Activated CD4-positive, alpha-beta T cell treated with anti-CD3 and anti-CD28 coated beads, Interleukin-2, amount 10 ng/mL, durations not matched to agents 7 days and 5 days (primary cell): ENCODE data around the gene SLC8A1. TPM values are rescaled to one million over a fixed set of nuclear protein-coding genes. Genes with fewer than 3 reads are reported as not detected.

ENCODE experiments used
- CTCF ChIA-PET: fragments of 350-600 bp; sonication (Branson Sonifier 250); formaldehyde crosslinking; loops from one replicate; lab custom pipeline; 2021; ENCODE audit warnings: antibody characterized with exemption; lab: Charles Lee
- POLR2A ChIA-PET: fragments of 350-600 bp; sonication (Branson Sonifier 250); formaldehyde crosslinking; loops from one replicate; lab custom pipeline; 2021; ENCODE audit warnings: antibody characterized with exemption; lab: Charles Lee
- DNase-seq: peaks from one replicate; pipeline ENCODE4 v3.0.0-alpha.2; 2020
- H3K27ac Mint-ChIP-seq: one replicate; pipeline ENCODE4 v1.8.0; 2021; ENCODE audit warnings: mild to moderate bottlenecking, moderate library complexity, mixed read lengths
- H3K27me3 Mint-ChIP-seq: one replicate; pipeline ENCODE4 v1.8.0; 2021; ENCODE audit warnings: mixed read lengths
- H3K36me3 Mint-ChIP-seq: one replicate; pipeline ENCODE4 v1.8.0; 2021; ENCODE audit warnings: low read depth, mixed read lengths
- H3K4me1 Mint-ChIP-seq: one replicate; pipeline ENCODE4 v1.8.0; 2021; ENCODE audit warnings: mixed read lengths
- H3K4me3 Mint-ChIP-seq: one replicate; pipeline ENCODE4 v1.8.0; 2021; ENCODE audit warnings: mild to moderate bottlenecking, moderate library complexity, mixed read lengths
- H3K9me3 Mint-ChIP-seq: one replicate; pipeline ENCODE4 v1.8.0; 2021; ENCODE audit warnings: mixed read lengths
- total RNA-seq, 2 experiments: library from RNA; stranded (reverse); gene quantifications; one replicate each; pipeline ENCODE4 v1.2.3, GENCODE V29; 2021

Gene SLC8A1
- total RNA-seq, 2 experiments from 2014 or later: 0.50 to 0.56 TPM

DNA sequence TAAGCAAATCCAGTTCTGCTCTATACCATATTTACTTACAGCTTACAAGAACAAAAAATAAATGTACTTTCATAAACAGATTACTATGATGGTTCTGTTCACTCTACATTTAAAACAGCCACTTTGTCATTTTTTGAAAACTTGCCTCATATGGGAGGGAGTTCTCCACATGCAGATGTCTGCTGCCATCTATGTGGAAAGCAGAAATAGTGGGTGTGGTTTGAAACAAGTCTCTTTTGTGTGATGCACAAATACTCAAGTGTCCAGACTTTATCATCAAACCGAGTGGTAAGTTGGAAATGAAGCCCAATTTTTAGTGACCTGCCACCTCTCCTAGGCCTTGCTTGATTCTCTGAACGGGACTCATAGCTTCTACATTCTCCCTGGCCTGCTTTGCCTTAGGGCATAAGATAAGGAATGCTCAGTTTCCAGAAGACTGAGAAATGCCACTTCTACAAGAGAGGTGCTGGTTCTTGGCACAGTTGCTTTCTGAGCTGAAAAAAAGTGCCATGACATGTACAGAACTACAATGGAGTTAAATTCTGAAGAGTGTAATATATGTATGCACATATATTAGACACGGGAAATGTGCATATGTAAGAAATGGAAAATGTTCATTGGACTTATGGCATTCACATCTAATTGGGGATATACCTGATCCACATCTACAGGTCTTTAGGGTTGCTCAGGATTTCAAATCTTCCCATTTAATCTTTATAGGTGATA is 221.0 kb downstream of the SLC8A1 start:
- ChIA-PET POLR2A (no interaction called here), CTCF (no interaction called here)
- Mint-ChIP-seq H3K27ac (no peak overlapping the region), H3K4me1 (no peaks in the 10 kb centered on the region), H3K36me3 (no peaks in the 10 kb centered on the region), H3K4me3 (no peak overlapping the region), H3K9me3 (no peaks in the 10 kb centered on the region), H3K27me3 (no peaks in the 10 kb centered on the region)
- no peak for DNase-seq

DNA sequence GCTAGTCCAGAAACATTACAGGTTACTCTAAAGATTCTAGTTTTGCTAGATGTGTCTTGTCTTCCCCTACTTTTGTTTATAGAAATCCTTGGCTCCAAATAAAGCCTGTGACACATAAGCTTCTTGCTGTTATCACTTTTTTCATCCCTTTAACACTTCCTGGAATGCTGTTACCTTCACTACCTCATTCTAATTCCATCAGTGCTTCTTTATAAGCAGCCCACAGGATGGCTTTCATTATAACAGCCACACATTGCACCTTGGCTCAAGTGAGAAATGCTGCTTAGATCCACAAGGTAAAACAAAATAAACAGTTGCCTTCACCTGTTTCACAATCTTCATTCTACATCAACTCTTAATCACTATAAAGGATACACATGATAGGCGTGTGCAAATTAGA is 221.7 kb downstream of the SLC8A1 start:
- Mint-ChIP-seq H3K36me3 (no peaks in the 10 kb centered on the region), H3K27ac (no peak overlapping the region), H3K4me3 (no peak overlapping the region), H3K4me1 (no peaks in the 10 kb centered on the region), H3K9me3 (no peaks in the 10 kb centered on the region), H3K27me3 (no peaks in the 10 kb centered on the region)
- ChIA-PET POLR2A (no interaction called here), CTCF (no interaction called here)
- DNase-seq: no peak

DNA sequence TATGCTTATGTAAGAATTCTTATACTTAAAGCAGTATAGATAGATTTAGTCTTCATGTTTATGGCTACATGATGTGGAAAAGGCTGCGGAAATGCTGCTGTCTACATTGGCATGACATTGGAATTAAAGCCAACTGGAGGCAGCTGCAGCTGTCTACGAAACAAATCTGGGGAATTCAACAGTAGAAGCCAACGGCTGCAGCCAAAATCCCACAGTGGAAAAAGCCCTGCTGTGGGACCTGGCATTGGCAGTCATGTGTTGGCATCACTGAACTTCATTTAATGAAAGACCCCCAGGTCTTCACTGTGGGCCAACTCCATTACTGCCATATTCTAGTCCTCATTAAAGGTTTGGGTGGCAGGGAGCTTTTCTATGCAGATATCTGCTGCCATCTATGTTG is 223.6 kb downstream of the SLC8A1 start:
- no peaks in the 10 kb centered on the region for H3K27me3 Mint-ChIP-seq
- H3K4me1 Mint-ChIP-seq: no peaks in the 10 kb centered on the region
- H3K9me3 Mint-ChIP-seq: no peaks in the 10 kb centered on the region
- ChIA-PET CTCF (no interaction called here), POLR2A (no interaction called here)
- DNase-seq: no peak
- no peaks in the 10 kb centered on the region for H3K36me3 Mint-ChIP-seq
- H3K4me3 Mint-ChIP-seq: no peak overlapping the region
- no peak overlapping the region for H3K27ac Mint-ChIP-seq

DNA sequence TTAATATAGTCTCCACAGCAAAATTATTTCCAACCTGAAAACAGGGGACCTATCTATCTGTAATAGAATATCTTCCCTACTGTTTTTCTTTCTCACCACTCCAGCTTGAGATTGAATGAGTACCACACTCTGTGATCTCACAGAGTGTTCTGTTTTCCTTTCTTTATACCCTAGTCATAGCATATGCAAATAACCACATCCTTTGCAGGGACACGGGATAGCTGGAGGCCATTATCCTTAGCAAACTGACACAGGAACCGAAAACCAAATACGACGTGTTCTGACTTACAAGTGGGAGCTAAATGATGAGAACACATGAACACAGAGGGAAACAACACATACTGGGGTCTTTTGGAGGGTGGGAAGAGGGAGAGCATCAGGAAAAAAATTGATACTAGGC is 224.7 kb downstream of the SLC8A1 start:
- DNase-seq: no peak

DNA sequence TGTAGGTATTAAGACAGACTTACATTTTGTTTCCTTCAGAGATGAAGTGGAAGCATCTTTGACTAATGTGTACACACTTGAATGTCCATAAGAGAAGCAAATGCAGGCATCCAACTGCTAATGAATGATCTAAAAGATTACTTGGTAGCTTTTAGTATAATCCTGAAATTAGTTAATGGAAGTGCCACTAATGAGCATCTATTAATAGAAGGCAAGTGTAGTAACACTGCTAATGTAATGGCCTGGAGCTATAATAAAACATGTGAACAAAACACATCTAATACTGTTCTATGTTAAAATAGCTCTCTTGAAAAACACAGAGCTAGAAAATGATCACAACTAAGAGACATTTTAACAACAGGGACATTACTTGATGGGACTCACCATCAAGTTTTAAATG is 225.3 kb downstream of the SLC8A1 start:
- CTCF ChIA-PET: no interaction called here
- POLR2A ChIA-PET: no interaction called here
- Mint-ChIP-seq H3K9me3 (peaks cover 2% of the 10 kb centered on the region), H3K27me3 (no peaks in the 10 kb centered on the region), H3K27ac (no peak overlapping the region), H3K36me3 (no peaks in the 10 kb centered on the region), H3K4me1 (no peaks in the 10 kb centered on the region), H3K4me3 (no peak overlapping the region)
- DNase-seq: no peak

More for the DNA sequence above, 224.7 kb downstream of the SLC8A1 start:
- Mint-ChIP-seq H3K27me3 (no peaks in the 10 kb centered on the region), H3K36me3 (no peaks in the 10 kb centered on the region), H3K9me3 (no peaks in the 10 kb centered on the region), H3K27ac (no peak overlapping the region), H3K4me1 (no peaks in the 10 kb centered on the region), H3K4me3 (no peak overlapping the region)
- POLR2A ChIA-PET: no interaction called here
- CTCF ChIA-PET: no interaction called here

DNA sequence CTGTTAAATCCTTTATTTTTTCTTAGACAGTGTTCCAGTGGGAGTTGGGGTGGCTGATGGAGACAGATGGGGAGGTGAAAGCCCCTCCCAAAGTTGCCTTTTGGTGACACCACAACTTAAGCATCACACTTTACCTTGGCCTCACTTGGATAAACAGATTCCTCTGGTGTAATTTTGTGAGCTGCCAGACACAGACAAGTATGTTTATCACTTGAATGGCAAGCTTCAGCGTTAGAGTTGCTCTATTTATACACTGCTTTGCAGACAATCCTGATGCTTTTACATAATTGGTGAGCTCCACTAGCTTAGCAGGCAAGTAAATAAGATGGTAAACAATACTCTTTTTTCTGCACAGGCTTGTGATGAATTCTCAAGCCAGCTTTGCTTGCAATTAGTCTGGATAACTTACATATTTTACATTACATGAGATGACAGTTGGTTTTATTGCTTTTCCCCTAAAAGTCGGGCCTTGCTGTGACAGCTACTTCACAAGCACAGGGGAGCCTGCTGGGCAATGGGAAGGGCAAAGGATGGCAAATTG is 226.2 kb downstream of the SLC8A1 start:
- ChIA-PET CTCF (no interaction called here), POLR2A (no interaction called here)
- Mint-ChIP-seq H3K9me3 (peaks cover 4% of the 10 kb centered on the region), H3K27ac (no peak overlapping the region), H3K36me3 (no peaks in the 10 kb centered on the region), H3K4me1 (no peaks in the 10 kb centered on the region), H3K4me3 (no peak overlapping the region), H3K27me3 (no peaks in the 10 kb centered on the region)
- no peak for DNase-seq

- Mint-ChIP-seq H3K27me3 (no peaks in the 10 kb centered on the region), H3K4me3 (no peak overlapping the region), H3K36me3 (no peaks in the 10 kb centered on the region), H3K27ac (no peak overlapping the region), H3K4me1 (no peaks in the 10 kb centered on the region), H3K9me3 (peaks cover 4% of the 10 kb centered on the region)
- ChIA-PET POLR2A (no interaction called here), CTCF (interaction anchor here (0.7 kb wide), 1 partner anchor 34 kb away, joined by 4 read pairs; no protein-coding TSS in a partner anchor)
- no peak for DNase-seq
Measured at GRCh38 chr2:40224318-40224717, 227.6 kb downstream of the SLC8A1 start.

DNA sequence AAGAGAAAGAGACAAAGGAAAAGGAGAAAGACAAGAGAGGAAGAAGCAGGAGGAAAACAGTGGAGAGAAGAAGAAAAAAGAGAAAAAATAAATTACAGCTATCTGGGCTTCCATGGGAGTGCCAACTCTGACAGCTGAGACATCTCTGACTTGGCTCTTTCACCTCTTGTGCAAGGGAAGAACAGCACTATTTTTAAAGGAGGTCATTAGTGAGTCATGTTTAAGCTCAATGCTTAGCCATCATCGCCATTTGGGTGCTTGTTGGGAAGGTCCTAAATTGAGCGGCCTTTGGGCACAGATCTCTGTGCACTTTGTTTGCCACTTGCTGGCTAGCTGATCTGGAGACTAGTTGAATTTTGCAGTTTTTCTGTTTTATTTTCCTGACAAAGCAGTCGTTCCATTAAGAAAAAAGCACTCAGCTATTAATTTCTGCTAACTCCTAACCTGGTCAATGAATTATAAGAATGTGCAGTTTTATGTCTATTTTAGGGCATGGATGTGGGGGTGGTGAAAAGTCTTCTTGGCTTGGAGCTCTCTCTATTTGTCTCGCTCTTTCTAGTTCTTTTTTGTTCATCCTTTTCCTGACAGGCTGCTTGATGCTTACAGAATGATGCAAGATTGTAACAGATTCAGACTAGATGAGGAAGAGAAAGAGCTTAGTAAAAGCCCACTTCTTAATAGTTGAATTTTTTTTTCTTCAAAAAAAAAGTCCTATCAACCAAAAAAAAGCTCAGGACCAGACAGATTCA is 231.5 kb downstream of the SLC8A1 start:
- Mint-ChIP-seq H3K4me1 (no peaks in the 10 kb centered on the region), H3K9me3 (peaks cover 11% of the 10 kb centered on the region), H3K27me3 (no peaks in the 10 kb centered on the region), H3K27ac (no peak overlapping the region), H3K36me3 (no peaks in the 10 kb centered on the region), H3K4me3 (no peak overlapping the region)
- CTCF ChIA-PET: interaction anchor here (0.8 to 1.5 kb wide), 2 partner anchors 21 to 39 kb away, joined by 3 read pairs; no protein-coding TSS in a partner anchor
- DNase-seq: no peak
- POLR2A ChIA-PET: no interaction called here

DNA sequence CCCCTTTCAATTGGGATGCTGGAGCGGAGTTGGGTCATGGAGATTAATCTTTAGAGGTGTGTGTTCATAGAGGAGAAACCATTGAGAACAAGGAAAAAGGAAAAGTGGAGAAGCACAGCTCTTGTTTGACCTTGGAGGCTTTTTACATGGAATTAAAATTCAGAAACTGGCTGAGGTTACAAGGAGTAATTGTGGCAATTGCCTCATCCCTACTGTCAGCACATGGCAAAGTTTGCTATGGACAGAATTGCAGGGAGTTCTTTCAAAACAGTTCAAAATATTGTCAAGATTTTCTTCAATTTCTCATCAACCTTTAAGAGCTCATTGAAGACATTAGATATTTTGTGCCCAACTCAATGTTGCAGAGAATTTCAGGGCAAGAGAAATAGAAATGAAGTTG is 232.7 kb downstream of the SLC8A1 start:
- Mint-ChIP-seq H3K27me3 (no peaks in the 10 kb centered on the region), H3K27ac (no peak overlapping the region), H3K4me1 (no peaks in the 10 kb centered on the region), H3K36me3 (no peaks in the 10 kb centered on the region), H3K9me3 (peaks cover 11% of the 10 kb centered on the region), H3K4me3 (no peak overlapping the region)
- ChIA-PET POLR2A (interaction anchor here (0.7 kb wide), 1 partner anchor 1479 kb away, joined by 3 read pairs; no protein-coding TSS in a partner anchor), CTCF (no interaction called here)
- DNase-seq: no peak

GRCh38 chr2:40218679-40219078 is 233.2 kb downstream of the SLC8A1 start:
- Mint-ChIP-seq H3K27ac (no peak overlapping the region), H3K4me1 (no peaks in the 10 kb centered on the region), H3K9me3 (peaks cover 11% of the 10 kb centered on the region), H3K4me3 (no peak overlapping the region), H3K27me3 (no peaks in the 10 kb centered on the region), H3K36me3 (no peaks in the 10 kb centered on the region)
- ChIA-PET POLR2A (no interaction called here), CTCF (no interaction called here)
- no peak for DNase-seq

DNA sequence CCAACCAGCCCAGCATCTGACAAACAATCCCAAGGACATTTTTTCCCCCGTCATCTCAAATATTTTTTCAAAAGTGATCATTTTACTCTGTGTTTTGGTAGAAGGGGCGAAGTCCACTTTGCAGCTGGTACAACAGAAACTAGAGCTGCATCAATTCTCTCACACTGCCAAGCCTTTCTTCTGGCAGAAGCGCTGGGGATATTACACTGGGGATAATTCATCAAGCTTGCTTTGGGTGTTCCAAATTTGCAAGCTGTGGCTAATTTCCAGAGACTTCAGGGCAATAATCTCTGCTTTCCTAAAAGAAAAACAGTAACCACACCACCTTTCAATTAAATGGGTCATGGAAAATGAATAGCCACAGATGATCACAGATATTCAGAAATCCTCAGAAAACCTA is 238.3 kb downstream of the SLC8A1 start:
- no peak overlapping the region for H3K4me3 Mint-ChIP-seq
- ChIA-PET CTCF (no interaction called here), POLR2A (no interaction called here)
- no peaks in the 10 kb centered on the region for H3K36me3 Mint-ChIP-seq
- no peaks in the 10 kb centered on the region for H3K4me1 Mint-ChIP-seq
- no peak overlapping the region for H3K27ac Mint-ChIP-seq
- DNase-seq: no peak
- peaks cover 7% of the 10 kb centered on the region for H3K9me3 Mint-ChIP-seq
- H3K27me3 Mint-ChIP-seq: no peaks in the 10 kb centered on the region

DNA sequence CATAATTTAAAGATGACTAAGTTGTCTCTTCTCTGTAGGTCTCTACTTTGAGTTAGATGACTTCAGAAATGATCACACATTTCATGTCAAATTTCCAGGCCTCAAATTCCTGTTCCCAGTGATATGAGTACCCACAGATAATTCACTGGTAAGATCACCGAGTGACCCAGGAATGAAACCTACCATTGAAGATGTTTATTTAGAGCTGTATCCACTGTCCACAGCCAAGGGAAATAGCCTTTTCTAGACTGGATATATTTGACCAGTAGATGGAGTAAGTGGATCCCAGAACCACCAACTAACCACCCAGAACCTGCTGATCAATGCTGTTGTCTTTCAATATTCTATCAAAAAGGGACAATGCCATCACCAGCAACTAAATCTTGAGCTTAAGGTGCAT is 238.8 kb downstream of the SLC8A1 start:
- CTCF ChIA-PET: no interaction called here
- Mint-ChIP-seq H3K27ac (no peak overlapping the region), H3K27me3 (no peaks in the 10 kb centered on the region), H3K9me3 (peaks cover 7% of the 10 kb centered on the region), H3K36me3 (no peaks in the 10 kb centered on the region), H3K4me3 (no peak overlapping the region), H3K4me1 (no peaks in the 10 kb centered on the region)
- POLR2A ChIA-PET: no interaction called here
- no peak for DNase-seq

DNA sequence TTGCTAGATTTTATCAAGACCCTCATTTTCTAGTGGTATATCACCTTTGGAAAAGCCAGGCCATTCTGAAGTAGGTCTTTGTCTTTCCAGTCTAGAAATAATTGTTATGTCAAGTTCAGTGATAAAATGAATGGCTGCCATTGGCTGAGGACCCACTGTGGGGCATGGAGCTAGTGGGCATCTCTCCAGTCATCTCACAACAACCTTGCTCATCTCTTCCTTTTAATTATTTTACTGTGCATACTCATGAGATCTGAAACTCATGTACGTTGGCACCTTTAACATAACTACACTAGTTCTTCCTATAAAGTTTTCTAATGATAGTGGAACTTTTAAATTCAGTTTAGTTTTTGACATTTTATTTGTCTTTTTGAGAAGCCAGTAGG is 240.9 kb downstream of the SLC8A1 start:
- ChIA-PET CTCF (interaction anchor here (1.2 kb wide), 1 partner anchor 76 kb away, joined by 3 read pairs; no protein-coding TSS in a partner anchor), POLR2A (interaction anchor here (0.6 kb wide), 1 partner anchor 190 kb away, joined by 3 read pairs; no protein-coding TSS in a partner anchor)
- Mint-ChIP-seq H3K4me1 (no peaks in the 10 kb centered on the region), H3K27me3 (no peaks in the 10 kb centered on the region), H3K9me3 (no peaks in the 10 kb centered on the region), H3K36me3 (no peaks in the 10 kb centered on the region), H3K4me3 (no peak overlapping the region), H3K27ac (no peak overlapping the region)
- no peak for DNase-seq
